GM12878 (cell line): ENCODE measurements around the gene CPLX1. TPM values are rescaled to one million over a fixed set of nuclear protein-coding genes. Genes with fewer than 3 reads are reported as not detected.

ENCODE experiments used
- ATAC-seq: fragments of 200-7000 bp; cut with Tn5 transposase; 3 replicates; pipeline ENCODE4 v1.9.1; 2020; ENCODE audit warnings: mild to moderate bottlenecking, moderate library complexity
- BruUV-seq: library from RNA; stranded (reverse); fragments of 400-500 nt; replicated peaks from 2 replicates; lab custom pipeline; 2021; lab: Mats Ljungman, UMichigan
- CTCF ChIA-PET: fragments of 300-600 bp; sonication (Branson Sonifier 250); formaldehyde crosslinking; extraction: SDS; loops from one replicate; lab custom pipeline; 2021; ENCODE audit warnings: inconsistent platforms; lab: Yijun Ruan, JAX
- POLR2A ChIA-PET: fragments of 350-600 bp; formaldehyde crosslinking; extraction: SDS; loops from one replicate; lab custom pipeline; 2021; ENCODE audit warnings: inconsistent platforms; lab: Charles Lee
- RAD21 ChIA-PET: fragments of 300-600 bp; sonication (Branson Sonifier 250); formaldehyde crosslinking; loops from one replicate; lab custom pipeline; 2023; ENCODE audit warnings: antibody characterized with exemption; ENCODE audit not compliant: unreplicated experiment; lab: Charles Lee
- SMC1A ChIA-PET: fragments of 300-600 bp; sonication (Branson Sonifier 250); formaldehyde crosslinking; loops from one replicate; lab custom pipeline; 2023; ENCODE audit not compliant: unreplicated experiment, uncharacterized antibody; lab: Charles Lee
- DNase-seq: peaks from one replicate; pipeline ENCODE4 v3.0.0-alpha.2; 2011; ENCODE audit warnings: low read depth, low spot score
- FAIRE-seq: peaks from 3 replicates; lab custom pipeline; 2011; peaks lifted over from hg19 to GRCh38; lab: Jason Lieb, UNC
- H2AFZ ChIP-seq: 2 replicates; pipeline ENCODE4 v1.6.0; 2011; ENCODE audit warnings: low read depth, low read length, control low read depth; ENCODE audit not compliant: control insufficient read depth
- H3K27ac ChIP-seq: 2 replicates; pipeline ENCODE4 v1.5.1; 2011; ENCODE audit warnings: control low read depth; ENCODE audit not compliant: control insufficient read depth, insufficient read depth
- H3K27me3 ChIP-seq, 2 experiments: replicated peaks in 1 of 2; 2 replicates each; pipeline versions ENCODE4 v1.6.0 to v1.6.1; 2011; ENCODE audit warnings: low read length in 1 of 2; ENCODE audit not compliant: control insufficient read depth in 2 of 2, insufficient read depth in 2 of 2
- H3K36me3 ChIP-seq, 2 experiments: 2 replicates each; pipeline ENCODE4 v1.5.1; 2011; ENCODE audit warnings: low read length in 1 of 2; ENCODE audit not compliant: control insufficient read depth in 2 of 2, insufficient read depth in 2 of 2
- H3K4me1 ChIP-seq: 2 replicates; pipeline ENCODE4 v1.6.1; 2011; ENCODE audit warnings: mild to moderate bottlenecking, low read length, moderate library complexity, mixed read lengths; ENCODE audit not compliant: control insufficient read depth, insufficient read depth
- H3K4me2 ChIP-seq: 2 replicates; pipeline ENCODE4 v1.6.0; 2011; ENCODE audit warnings: control low read depth; ENCODE audit not compliant: control insufficient read depth, insufficient read depth
- H3K4me3 ChIP-seq: fragments of 200-600 bp; sonication (generic); 2 replicates; pipeline ENCODE4 v1.5.1; 2016
- H3K79me2 ChIP-seq: 2 replicates; pipeline ENCODE4 v1.6.0; 2011; ENCODE audit warnings: low read length; ENCODE audit not compliant: control insufficient read depth, insufficient read depth
- H3K9ac ChIP-seq: 2 replicates; pipeline ENCODE4 v1.8.0; 2011; ENCODE audit warnings: low read length, control low read depth, mixed read lengths; ENCODE audit not compliant: control insufficient read depth, insufficient read depth
- H3K9me3 ChIP-seq: replicated peaks from 3 replicates; pipeline ENCODE4 v1.5.1; 2011; ENCODE audit warnings: mild to moderate bottlenecking, low read length; ENCODE audit not compliant: control insufficient read depth, insufficient read depth
- H4K20me1 ChIP-seq: 2 replicates; pipeline ENCODE4 v1.6.0; 2011; ENCODE audit not compliant: control insufficient read depth, insufficient read depth
- CHD1 ChIP-seq: IDR thresholded peaks from 2 replicates; pipeline ENCODE4 v1.6.1; 2012; ENCODE audit warnings: low read depth, low read length, improper control_type of control experiment
- E4F1 ChIP-seq: fragments of 450-650 bp; IDR thresholded peaks from 2 replicates; pipeline ENCODE4 v1.6.1; 2018; ENCODE audit warnings: borderline replicate concordance, mild to moderate bottlenecking; ENCODE audit not compliant: partially characterized antibody
- PKNOX1 ChIP-seq: fragments of 450-650 bp; IDR thresholded peaks from 2 replicates; pipeline ENCODE4 v1.6.1; 2016; ENCODE audit warnings: mild to moderate bottlenecking
- WGBS: methylation state at CpG from one replicate; pipeline ENCODE4 v1.1.6; 2016; ENCODE audit warnings: low lambda C conversion rate; ENCODE audit not compliant: insufficient replicate concordance, insufficient coverage; ENCODE audit errors: missing lambda C conversion rate; 5-methylcytosine and 5-hydroxymethylcytosine counted together
- in situ Hi-C: fragments of 300-500 bp; cut with MboI; formaldehyde crosslinking; loops from 9 replicates; pipeline ENCODE4 v1.14.3; 2018; ENCODE audit warnings: mixed read lengths
- intact Hi-C: fragments of 100-400 bp; cut with micrococcal nuclease; formaldehyde crosslinking; loops from one replicate; pipeline ENCODE4 v1.14.2; 2022; ENCODE audit not compliant: unreplicated experiment
- polyA plus RNA-seq, 11 experiments: library from polyadenylated mRNA; depleted of rRNA in 4 of 11; unstranded in 6 of 11; stranded (reverse) in 5 of 11; fragments of >200 nt; fragmentation: Nextera tagmentation in 4 of 11; fragmentation: Illumina TruSeq in 1 of 11; extraction: Ambion mirVana in 4 of 11; extraction: Trizol in 1 of 11; gene quantifications; 1 replicate in 1 of 11; 2 replicates in 10 of 11; pipeline versions ENCODE4 v1.2.1 to v1.2.3, GENCODE V29; 2011 to 2016; ENCODE audit warnings: inconsistent platforms in 2 of 11, missing spikeins in 2 of 11, low read depth in 1 of 11
- total RNA-seq, 4 experiments: library from RNA; depleted of rRNA in 3 of 4; stranded (reverse); fragments of >200 nt in 3 of 4; fragmentation: Illumina TruSeq in 1 of 4; extraction: Trizol in 1 of 4; gene quantifications; 2 replicates each; pipeline versions ENCODE4 v1.2.1 to v1.2.3, GENCODE V29; 2013 to 2021

CPLX1 gene
- total and polyA plus RNA-seq, 10 of the 15 experiments (the other 5 are each of a cell fraction or from before 2014, with no cell fraction given), result 0.04 to 1.2 (median 0.13) TPM; not detected in 5

- no peak for TF ChIP-seq E4F1
- TF ChIP-seq, all 136 proteins: peak for 0
Measured at GRCh38 chr4:874056-874455, 48.1 kb upstream of the CPLX1 start (continued).

GRCh38 chr4:872241-872981 lies 46.5 kb upstream of the CPLX1 start:
- no peak overlapping the region for H3K9ac ChIP-seq
- in situ Hi-C loops, result no loop called here
- H3K27me3 ChIP-seq, result no peaks in the 10 kb centered on the region
- ATAC-seq (no peak), DNase-seq (no peak), FAIRE-seq (no peak)
- SMC1A ChIA-PET, result no interaction called here
- H3K9me3 ChIP-seq, result no peaks in the 10 kb centered on the region; the same call in 2 of the 3 replicates
- H3K27ac ChIP-seq, result no peak overlapping the region
- WGBS, result 97% methylated on average over 41 of the region's 43 CpGs
- H3K79me2 ChIP-seq, result no peaks in the 10 kb centered on the region
- POLR2A ChIA-PET, result no interaction called here
- RAD21 ChIA-PET, result no interaction called here
- H2AFZ ChIP-seq, result no peak overlapping the region
- CTCF ChIA-PET, result no interaction called here
- TF ChIP-seq CHD1 (no peak), PKNOX1 (no peak)
- H3K4me3 ChIP-seq, result no peak overlapping the region
- H3K36me3 ChIP-seq, result peaks cover 35 to 37% of the 10 kb centered on the region in 2 experiments
- H3K4me1 ChIP-seq, result no peaks in the 10 kb centered on the region
- H3K4me2 ChIP-seq, result no peak overlapping the region
- no TSS peak for BruUV-seq
- H4K20me1 ChIP-seq, result no peaks in the 10 kb centered on the region
- intact Hi-C loops, result no loop called here
